SK-N-SH (cell line): ENCODE data around the gene IP6K1.
"Not testable (repeated sequence)": the region's sequence is repeated elsewhere in the genome, so short reads cannot be mapped to it uniquely, and the experiment has no call there.

ENCODE experiments used
- GATA2 ChIP-seq: sonication (generic); formaldehyde crosslinking; IDR thresholded peaks from 2 replicates; pipeline ENCODE4 v1.5.0; 2020; ENCODE audit warnings: mild to moderate bottlenecking, missing genetic modification reagents
- SIN3A ChIP-seq: IDR thresholded peaks from 2 replicates; pipeline ENCODE4 v1.6.1; 2012; ENCODE audit warnings: low read depth, mild to moderate bottlenecking, low read length, moderate library complexity, borderline replicate concordance
- YY1 ChIP-seq: IDR thresholded peaks from 2 replicates; pipeline ENCODE4 v1.4.0; 2012; ENCODE audit warnings: low read depth, mild to moderate bottlenecking
- TF ChIP-seq, protein P1 (sequence below): fragments of 200-600 bp; sonication (generic); IDR thresholded peaks from 2 replicates; pipeline ENCODE4 v1.6.1; 2017; ENCODE audit warnings: antibody characterized with exemption, mild to moderate bottlenecking, moderate library complexity
- TF ChIP-seq, protein P2 (sequence below): IDR thresholded peaks from 2 replicates; pipeline ENCODE4 v1.6.1; 2012; ENCODE audit warnings: mild to moderate bottlenecking, low read depth, low read length, moderate library complexity
- TF ChIP-seq, protein P3 (sequence below): fragments of 150-350 bp; IDR thresholded peaks from 2 replicates; pipeline ENCODE4 v1.6.1; 2016; ENCODE audit warnings: mild to moderate bottlenecking, low read depth, low read length

DNA sequence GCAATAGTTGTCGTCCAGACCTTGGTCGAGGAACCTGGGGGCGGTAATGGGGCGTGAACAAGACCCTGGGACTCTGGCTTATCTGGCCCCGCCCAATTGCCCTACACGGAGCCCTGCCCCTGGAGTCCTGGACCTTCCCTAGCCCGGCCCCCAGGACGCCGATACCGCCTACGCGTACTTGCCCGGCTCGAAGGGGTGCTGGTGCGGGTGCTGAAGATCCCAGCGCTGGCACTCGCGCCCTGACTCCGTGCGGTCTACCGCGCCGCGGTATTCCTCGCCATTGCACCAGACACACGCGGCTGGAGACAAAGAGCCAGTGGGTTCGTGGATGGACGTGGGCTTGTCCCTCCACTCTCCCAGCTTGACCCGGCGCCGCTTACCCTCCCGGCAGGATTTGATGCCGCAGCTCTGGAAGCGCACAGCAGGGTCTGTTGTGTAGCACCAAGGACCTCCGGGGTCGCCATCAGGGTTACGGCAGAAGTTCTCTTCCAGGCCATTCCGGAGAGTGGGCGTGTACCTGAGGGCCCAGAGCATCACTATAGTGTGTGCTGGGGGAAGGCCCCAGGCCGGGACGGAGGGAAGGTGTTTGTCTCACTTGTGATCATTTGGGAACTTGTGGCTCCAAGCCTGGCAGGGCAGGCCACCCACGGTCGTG lies 99.4 kb downstream of the IP6K1 start:
- TF ChIP-seq, protein P1, sequence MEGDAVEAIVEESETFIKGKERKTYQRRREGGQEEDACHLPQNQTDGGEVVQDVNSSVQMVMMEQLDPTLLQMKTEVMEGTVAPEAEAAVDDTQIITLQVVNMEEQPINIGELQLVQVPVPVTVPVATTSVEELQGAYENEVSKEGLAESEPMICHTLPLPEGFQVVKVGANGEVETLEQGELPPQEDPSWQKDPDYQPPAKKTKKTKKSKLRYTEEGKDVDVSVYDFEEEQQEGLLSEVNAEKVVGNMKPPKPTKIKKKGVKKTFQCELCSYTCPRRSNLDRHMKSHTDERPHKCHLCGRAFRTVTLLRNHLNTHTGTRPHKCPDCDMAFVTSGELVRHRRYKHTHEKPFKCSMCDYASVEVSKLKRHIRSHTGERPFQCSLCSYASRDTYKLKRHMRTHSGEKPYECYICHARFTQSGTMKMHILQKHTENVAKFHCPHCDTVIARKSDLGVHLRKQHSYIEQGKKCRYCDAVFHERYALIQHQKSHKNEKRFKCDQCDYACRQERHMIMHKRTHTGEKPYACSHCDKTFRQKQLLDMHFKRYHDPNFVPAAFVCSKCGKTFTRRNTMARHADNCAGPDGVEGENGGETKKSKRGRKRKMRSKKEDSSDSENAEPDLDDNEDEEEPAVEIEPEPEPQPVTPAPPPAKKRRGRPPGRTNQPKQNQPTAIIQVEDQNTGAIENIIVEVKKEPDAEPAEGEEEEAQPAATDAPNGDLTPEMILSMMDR: not testable (repeated sequence)
- TF ChIP-seq GATA2 (CRISPR knock-in tag); SIN3A; YY1: not testable (repeated sequence)
- TF ChIP-seq, protein P2, sequence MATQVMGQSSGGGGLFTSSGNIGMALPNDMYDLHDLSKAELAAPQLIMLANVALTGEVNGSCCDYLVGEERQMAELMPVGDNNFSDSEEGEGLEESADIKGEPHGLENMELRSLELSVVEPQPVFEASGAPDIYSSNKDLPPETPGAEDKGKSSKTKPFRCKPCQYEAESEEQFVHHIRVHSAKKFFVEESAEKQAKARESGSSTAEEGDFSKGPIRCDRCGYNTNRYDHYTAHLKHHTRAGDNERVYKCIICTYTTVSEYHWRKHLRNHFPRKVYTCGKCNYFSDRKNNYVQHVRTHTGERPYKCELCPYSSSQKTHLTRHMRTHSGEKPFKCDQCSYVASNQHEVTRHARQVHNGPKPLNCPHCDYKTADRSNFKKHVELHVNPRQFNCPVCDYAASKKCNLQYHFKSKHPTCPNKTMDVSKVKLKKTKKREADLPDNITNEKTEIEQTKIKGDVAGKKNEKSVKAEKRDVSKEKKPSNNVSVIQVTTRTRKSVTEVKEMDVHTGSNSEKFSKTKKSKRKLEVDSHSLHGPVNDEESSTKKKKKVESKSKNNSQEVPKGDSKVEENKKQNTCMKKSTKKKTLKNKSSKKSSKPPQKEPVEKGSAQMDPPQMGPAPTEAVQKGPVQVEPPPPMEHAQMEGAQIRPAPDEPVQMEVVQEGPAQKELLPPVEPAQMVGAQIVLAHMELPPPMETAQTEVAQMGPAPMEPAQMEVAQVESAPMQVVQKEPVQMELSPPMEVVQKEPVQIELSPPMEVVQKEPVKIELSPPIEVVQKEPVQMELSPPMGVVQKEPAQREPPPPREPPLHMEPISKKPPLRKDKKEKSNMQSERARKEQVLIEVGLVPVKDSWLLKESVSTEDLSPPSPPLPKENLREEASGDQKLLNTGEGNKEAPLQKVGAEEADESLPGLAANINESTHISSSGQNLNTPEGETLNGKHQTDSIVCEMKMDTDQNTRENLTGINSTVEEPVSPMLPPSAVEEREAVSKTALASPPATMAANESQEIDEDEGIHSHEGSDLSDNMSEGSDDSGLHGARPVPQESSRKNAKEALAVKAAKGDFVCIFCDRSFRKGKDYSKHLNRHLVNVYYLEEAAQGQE: not testable (repeated sequence)
- TF ChIP-seq, protein P3, sequence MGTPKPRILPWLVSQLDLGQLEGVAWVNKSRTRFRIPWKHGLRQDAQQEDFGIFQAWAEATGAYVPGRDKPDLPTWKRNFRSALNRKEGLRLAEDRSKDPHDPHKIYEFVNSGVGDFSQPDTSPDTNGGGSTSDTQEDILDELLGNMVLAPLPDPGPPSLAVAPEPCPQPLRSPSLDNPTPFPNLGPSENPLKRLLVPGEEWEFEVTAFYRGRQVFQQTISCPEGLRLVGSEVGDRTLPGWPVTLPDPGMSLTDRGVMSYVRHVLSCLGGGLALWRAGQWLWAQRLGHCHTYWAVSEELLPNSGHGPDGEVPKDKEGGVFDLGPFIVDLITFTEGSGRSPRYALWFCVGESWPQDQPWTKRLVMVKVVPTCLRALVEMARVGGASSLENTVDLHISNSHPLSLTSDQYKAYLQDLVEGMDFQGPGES: not testable (repeated sequence)
